K562 (cell line): ENCODE measurements around the gene LYPD5. TPM values are rescaled to one million over a fixed set of nuclear protein-coding genes. Genes with fewer than 3 reads are reported as not detected.

ENCODE experiments used
- FOXJ3 ChIP-seq: sonication (generic); formaldehyde crosslinking; IDR thresholded peaks from 2 replicates; pipeline ENCODE4 v1.4.0; 2020; ENCODE audit warnings: mild to moderate bottlenecking, missing genetic modification reagents
- FOXK1 ChIP-seq: sonication (generic); formaldehyde crosslinking; IDR thresholded peaks from 2 replicates; pipeline ENCODE4 v1.8.0; 2022; ENCODE audit warnings: missing genetic modification reagents, mild to moderate bottlenecking, borderline replicate concordance
- MYC ChIP-seq, 2 experiments: fragments of 250-450 bp in 1 of 2; sonication (Bioruptor Pico) in 1 of 2; IDR thresholded peaks; 2 replicates each; pipeline versions ENCODE4 v1.5.1 to v1.6.1; 2012 to 2021; ENCODE audit warnings: low read depth in 2 of 2, borderline replicate concordance in 1 of 2, improper control_type of control experiment in 1 of 2, low read length in 1 of 2, mild to moderate bottlenecking in 1 of 2, moderate library complexity in 1 of 2
- NFE2 ChIP-seq: IDR thresholded peaks from 2 replicates; pipeline ENCODE4 v1.6.1; 2014; ENCODE audit warnings: antibody characterized with exemption, low read depth
- RBM17 ChIP-seq: fragments of 200-400 bp; formaldehyde crosslinking; IDR thresholded peaks from 2 replicates; pipeline ENCODE4 v1.6.1; 2017; ENCODE audit warnings: low read depth, mild to moderate bottlenecking, low read length, borderline replicate concordance
- RFX1 ChIP-seq: fragments of 450-650 bp; IDR thresholded peaks from 2 replicates; pipeline ENCODE4 v1.6.1; 2016; ENCODE audit warnings: mild to moderate bottlenecking, moderate library complexity
- ZBTB1 ChIP-seq: sonication (generic); formaldehyde crosslinking; IDR thresholded peaks from 2 replicates; pipeline ENCODE4 v1.8.1; 2023; ENCODE audit warnings: missing genetic modification reagents, low read depth, mild to moderate bottlenecking, borderline replicate concordance
- ZNF263 ChIP-seq: sonication (generic); formaldehyde crosslinking; IDR thresholded peaks from 2 replicates; pipeline ENCODE4 v1.8.0; 2022; ENCODE audit warnings: mild to moderate bottlenecking, missing genetic modification reagents, borderline replicate concordance
- polyA plus RNA-seq, 8 experiments: library from polyadenylated mRNA; depleted of rRNA in 4 of 8; stranded (reverse) in 5 of 8; unstranded in 3 of 8; fragments of >200 nt; fragmentation: Nextera tagmentation in 2 of 8; fragmentation: Illumina TruSeq in 1 of 8; extraction: Ambion mirVana in 2 of 8; extraction: Trizol in 1 of 8; gene quantifications; 2 replicates each; pipeline versions ENCODE4 v1.2.1 to v1.2.3, GENCODE V29; 2011 to 2014; ENCODE audit warnings: inconsistent platforms in 1 of 8, missing spikeins in 1 of 8
- total RNA-seq, 7 experiments: library from RNA; depleted of rRNA in 6 of 7; stranded (reverse); fragments of >200 nt in 6 of 7; fragmentation: Illumina TruSeq in 2 of 7; extraction: Trizol in 2 of 7; gene quantifications; 2 replicates each; pipeline versions ENCODE4 v1.2.1 to v1.2.3, GENCODE V29; 2011 to 2021; ENCODE audit warnings: low replicate concordance in 1 of 7
- TF ChIP-seq, protein P1 (sequence below), 2 experiments: fragments of 450-650 bp; IDR thresholded peaks; 2 replicates each; pipeline ENCODE4 v1.6.1; 2016; ENCODE audit warnings: mild to moderate bottlenecking in 2 of 2, borderline replicate concordance in 1 of 2, low read depth in 1 of 2, moderate library complexity in 1 of 2
- TF ChIP-seq, protein P2 (sequence below): fragments of 250-450 bp; sonication (Bioruptor Pico); IDR thresholded peaks from 2 replicates; pipeline ENCODE4 v1.4.0; 2020

LYPD5 gene
- total and polyA plus RNA-seq, 9 of the 15 experiments (the other 6 are each of a cell fraction or from before 2014, with no cell fraction given) = 0.03 to 0.22 (median 0.10) TPM; not detected in 3

DNA sequence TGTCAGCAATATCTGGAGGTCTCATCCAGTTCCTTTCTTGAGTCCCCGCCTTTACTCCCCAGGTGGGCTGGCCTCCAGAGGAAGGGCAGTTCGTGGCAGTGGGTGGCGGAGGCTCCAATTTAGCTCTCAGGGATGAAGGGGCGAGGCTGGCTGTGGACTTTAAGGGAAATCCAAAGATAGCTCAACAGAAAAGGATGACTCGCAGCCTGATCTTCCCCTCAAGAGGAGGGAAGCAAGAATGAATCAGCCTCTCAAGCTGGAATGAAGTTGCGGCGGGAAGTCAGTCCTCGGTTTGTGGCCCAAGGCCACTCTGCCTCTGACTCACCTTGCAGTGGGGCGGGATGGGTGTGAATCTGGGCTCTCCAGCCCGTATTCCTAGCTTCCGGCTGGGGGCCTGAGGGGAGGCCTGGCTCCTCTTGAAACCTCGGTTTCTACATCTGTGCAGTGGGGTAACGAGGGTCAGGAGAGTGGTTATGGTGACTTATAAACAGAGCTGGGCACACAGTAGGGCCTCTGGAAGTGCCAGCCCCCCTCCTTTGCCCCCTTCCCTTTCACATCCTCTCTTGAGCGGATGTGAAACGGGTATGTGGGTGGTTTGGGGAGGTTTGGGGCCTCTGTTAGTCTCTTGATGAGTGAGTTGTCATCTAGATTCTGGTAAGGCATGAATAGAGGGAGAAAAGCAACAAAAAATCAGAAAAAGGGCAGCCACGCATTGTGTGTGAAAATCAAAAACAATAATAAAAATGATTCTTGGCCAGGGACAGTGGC is 37.0 kb downstream of the LYPD5 start (continued):
- TF ChIP-seq, protein P1, sequence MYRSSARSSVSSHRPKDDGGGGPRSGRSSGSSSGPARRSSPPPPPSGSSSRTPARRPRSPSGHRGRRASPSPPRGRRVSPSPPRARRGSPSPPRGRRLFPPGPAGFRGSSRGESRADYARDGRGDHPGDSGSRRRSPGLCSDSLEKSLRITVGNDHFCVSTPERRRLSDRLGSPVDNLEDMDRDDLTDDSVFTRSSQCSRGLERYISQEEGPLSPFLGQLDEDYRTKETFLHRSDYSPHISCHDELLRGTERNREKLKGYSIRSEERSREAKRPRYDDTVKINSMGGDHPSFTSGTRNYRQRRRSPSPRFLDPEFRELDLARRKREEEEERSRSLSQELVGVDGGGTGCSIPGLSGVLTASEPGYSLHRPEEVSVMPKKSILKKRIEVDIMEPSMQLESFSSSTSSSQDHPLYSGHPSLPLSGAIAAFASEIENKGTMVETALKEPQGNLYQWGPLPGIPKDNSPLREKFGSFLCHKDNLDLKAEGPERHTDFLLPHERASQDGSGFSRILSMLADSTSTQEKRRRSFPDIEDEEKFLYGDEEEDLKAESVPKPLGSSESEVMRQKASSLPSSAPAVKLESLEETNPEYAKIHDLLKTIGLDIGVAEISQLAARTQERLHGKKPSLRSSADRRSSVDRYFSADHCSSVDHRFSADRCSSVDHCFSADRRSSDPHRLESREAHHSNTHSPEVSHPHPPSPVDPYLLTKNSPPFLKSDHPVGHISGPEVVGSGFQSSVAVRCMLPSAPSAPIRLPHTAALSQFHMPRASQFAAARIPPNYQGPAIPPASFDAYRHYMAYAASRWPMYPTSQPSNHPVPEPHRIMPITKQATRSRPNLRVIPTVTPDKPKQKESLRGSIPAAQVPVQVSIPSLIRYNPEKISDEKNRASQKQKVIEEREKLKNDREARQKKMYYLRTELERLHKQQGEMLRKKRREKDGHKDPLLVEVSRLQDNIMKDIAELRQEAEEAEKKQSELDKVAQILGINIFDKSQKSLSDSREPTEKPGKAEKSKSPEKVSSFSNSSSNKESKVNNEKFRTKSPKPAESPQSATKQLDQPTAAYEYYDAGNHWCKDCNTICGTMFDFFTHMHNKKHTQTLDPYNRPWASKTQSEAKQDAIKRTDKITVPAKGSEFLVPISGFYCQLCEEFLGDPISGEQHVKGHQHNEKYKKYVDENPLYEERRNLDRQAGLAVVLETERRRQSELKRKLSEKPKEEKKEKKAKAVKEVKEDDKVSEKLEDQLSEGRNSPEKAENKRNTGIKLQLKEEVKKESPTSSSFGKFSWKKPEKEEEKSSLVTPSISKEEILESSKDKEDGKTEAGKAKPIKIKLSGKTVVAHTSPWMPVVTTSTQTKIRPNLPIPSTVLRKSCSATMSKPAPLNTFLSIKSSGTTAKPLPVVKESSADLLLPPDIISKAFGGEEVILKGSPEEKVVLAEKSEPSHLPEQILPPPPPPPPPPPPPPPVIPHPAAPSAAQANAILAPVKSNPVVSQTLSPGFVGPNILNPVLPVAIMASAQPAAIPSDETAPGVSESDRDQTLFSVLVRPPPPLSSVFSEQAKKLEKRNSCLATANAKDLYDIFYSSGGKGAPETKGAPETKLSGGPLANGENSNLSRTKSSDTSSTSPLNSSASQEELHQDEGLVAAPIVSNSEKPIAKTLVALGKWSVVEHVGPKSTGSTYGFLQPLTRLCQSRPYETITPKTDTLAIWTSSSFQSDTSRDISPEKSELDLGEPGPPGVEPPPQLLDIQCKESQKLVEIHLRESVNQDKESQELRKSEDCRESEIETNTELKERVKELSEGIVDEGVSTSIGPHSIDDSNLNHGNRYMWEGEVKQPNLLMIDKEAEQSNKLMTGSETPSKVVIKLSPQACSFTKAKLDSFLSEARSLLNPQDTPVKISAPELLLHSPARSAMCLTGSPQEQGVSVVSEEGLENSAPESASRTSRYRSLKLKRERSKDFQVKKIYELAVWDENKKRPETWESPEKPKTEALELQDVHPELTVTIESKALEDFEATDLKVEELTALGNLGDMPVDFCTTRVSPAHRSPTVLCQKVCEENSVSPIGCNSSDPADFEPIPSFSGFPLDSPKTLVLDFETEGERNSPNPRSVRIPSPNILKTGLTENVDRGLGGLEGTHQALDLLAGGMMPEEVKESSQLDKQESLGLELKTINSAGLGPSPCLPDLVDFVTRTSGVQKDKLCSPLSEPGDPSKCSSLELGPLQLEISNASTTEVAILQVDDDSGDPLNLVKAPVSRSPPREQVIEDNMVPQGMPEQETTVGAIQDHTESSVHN (IDR thresholded peaks at IDR 0.05; ENCODE audit: borderline replicate concordance in 1 of 2, low read depth in 1 of 2) = no peak
- TF ChIP-seq, protein P2, sequence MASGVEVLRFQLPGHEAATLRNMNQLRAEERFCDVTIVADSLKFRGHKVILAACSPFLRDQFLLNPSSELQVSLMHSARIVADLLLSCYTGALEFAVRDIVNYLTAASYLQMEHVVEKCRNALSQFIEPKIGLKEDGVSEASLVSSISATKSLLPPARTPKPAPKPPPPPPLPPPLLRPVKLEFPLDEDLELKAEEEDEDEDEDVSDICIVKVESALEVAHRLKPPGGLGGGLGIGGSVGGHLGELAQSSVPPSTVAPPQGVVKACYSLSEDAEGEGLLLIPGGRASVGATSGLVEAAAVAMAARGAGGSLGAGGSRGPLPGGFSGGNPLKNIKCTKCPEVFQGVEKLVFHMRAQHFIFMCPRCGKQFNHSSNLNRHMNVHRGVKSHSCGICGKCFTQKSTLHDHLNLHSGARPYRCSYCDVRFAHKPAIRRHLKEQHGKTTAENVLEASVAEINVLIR (CRISPR knock-in tag) = no peak
- TF ChIP-seq FOXJ3 (CRISPR knock-in tag) (no peak), ZBTB1 (CRISPR knock-in tag) (peak; percentile 61; the same call in 1 of the 2 replicates), RFX1 (no peak), FOXK1 (CRISPR knock-in tag) (no peak), ZNF263 (CRISPR knock-in tag) (peak; percentile 70; the same call in 1 of the 2 replicates), NFE2 (peak; percentile 49; the same call in 1 of the 2 replicates), RBM17 (no peak), MYC (IDR thresholded peaks at IDR 0.05; ENCODE audit: low read depth, low read length) (no peak), MYC (CRISPR knock-in tag; IDR thresholded peaks at IDR 0.05; ENCODE audit: borderline replicate concordance, low read depth) (no peak)
